Measurements from ENCODE around the gene GON4L.
"Not testable (repeated sequence)": the region's sequence is repeated elsewhere in the genome, so short reads cannot be mapped to it uniquely, and the experiment has no call there.

GON4L gene

GRCh38 chr1:155717041-155717440, 140.0 kb downstream of the GON4L start:
- FAIRE-seq (no peak), DNase-seq (ENCODE audit: insufficient read length, low spot score) (no peak)
- TF ChIP-seq POLR2A (IDR thresholded peaks at IDR 0.05; ENCODE audit: low read depth, low read length): no peak

DNA sequence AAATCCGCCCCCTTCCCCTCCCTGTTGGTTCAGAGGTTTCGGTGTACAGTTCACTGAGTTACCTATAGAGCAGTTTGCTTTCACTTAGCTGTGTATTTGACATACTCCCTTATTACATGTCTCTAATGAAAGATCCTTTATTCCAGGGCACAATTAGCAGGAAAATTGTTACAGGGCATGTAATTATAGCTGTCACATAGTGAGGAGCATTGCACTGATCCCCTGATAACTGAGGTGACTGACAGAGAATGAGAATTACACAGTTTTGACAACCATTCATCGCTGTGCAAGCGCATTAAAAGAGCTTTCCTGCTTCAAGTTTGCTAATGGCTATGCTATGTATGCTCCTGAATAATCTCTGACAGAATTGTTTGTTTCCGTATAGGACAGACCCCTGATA, 141.2 kb downstream of the GON4L start:
- TF ChIP-seq POLR2A (IDR thresholded peaks at IDR 0.05; ENCODE audit: low read depth, low read length): no peak
- FAIRE-seq (no peak), DNase-seq (ENCODE audit: insufficient read length, low spot score) (no peak)

DNA sequence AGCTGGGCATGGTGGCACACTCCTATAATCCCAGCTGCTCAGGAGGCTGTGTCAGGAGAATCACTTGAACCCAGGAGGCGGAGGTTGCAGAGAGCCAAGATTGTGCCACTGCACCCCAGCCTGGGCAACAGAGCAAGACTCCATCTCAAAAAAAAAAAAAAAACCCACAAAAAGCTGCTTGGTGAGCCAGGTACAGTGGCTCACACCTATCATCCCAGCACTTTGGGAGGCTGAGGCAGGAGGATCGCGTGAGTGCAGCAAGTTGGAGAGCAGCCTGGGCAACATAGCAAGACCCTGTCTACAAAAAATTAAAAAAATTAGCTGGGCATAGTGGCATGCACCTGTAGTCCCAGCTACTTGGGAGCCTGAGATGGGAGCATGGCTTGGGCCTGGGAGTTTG, 142.0 kb downstream of the GON4L start:
- not testable (repeated sequence) for FAIRE-seq; DNase-seq (ENCODE audit: insufficient read length, low spot score)

- no peak for FAIRE-seq
Measured at GRCh38 chr1:155713075-155713474, 143.9 kb downstream of the GON4L start.

DNA sequence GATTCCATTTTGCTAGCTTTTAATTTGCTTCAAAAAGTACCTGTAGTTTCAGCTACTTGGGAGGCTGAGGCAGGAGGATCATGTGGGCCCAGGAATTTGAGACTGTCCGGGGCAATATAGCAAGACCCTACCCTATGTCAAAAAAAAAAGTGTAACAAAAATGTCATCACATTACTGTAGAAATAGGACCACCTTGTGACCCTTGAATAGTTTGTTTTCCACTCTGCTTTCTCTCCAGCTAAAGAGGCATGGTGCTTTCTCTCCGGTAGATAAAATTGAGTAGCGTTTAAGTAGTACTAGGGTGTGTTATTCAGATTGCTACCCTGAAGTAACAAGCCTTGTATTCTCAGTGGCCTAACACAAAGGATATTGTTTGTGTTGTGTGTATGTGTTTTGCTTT, 144.4 kb downstream of the GON4L start:
- not testable (repeated sequence) for FAIRE-seq

More at GRCh38 chr1:155713075-155713474, 143.9 kb downstream of the GON4L start:
- TF ChIP-seq POLR2A (IDR thresholded peaks at IDR 0.05; ENCODE audit: low read depth, low read length): no peak
- no peak for DNase-seq (ENCODE audit: insufficient read length, low spot score)

GRCh38 chr1:155711457-155711856, 145.6 kb downstream of the GON4L start:
- not testable (repeated sequence) for FAIRE-seq

More for the DNA sequence above, 144.4 kb downstream of the GON4L start:
- DNase-seq (ENCODE audit: insufficient read length, low spot score): not testable (repeated sequence)

DNA sequence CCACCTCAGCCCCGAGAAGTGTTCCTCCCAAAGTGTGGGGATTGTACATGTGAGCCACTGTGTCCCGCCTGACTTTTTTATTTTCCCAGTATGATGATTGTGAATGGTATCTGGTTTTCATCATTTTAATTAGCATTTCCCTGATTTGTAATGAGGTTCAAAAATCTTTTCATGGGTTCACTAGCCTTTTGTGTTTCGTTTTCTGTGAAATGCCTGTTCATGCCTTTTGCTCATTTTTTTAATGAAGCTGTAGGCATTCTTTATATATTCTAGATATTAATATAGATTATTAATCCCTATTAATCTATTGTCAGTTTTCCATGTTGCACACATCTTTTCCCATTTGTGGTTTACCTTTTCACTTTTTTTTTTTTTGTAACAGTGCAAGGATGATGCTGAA, 147.6 kb downstream of the GON4L start:
- FAIRE-seq (no peak), DNase-seq (ENCODE audit: insufficient read length, low spot score) (no peak)
- TF ChIP-seq POLR2A (IDR thresholded peaks at IDR 0.05; ENCODE audit: low read depth, low read length): no peak

More at GRCh38 chr1:155711457-155711856, 145.6 kb downstream of the GON4L start:
- not testable (repeated sequence) for DNase-seq (ENCODE audit: insufficient read length, low spot score)

- no peak for TF ChIP-seq POLR2A (IDR thresholded peaks at IDR 0.05; ENCODE audit: low read depth, low read length)
- FAIRE-seq: no peak
- peak; percentile 42 for DNase-seq (ENCODE audit: insufficient read length, low spot score)
Measured at GRCh38 chr1:155706139-155706538, 150.9 kb downstream of the GON4L start.

GRCh38 chr1:155704414-155704813, 152.6 kb downstream of the GON4L start:
- not testable (repeated sequence) for DNase-seq (ENCODE audit: insufficient read length, low spot score); FAIRE-seq

DNA sequence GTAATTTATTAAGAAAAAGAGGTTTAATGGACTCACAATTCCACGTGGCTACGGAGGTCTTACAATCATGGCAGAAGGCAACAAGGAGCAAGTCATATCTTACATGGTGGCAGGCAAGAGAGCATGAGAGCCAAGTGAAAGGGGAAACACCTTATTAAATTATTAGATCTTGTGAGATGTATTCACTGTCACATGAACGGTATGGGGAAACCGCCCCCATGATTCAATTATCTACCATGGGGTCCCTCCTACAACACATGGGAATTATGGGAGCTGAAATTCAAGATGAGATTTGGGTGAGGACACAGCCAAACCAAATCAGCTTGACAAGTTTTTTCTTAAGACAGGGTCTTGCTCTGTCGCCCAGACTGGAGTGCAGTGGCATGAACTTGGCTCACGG, 153.8 kb downstream of the GON4L start:
- no peak for FAIRE-seq
- no peak for DNase-seq (ENCODE audit: insufficient read length, low spot score)
- TF ChIP-seq POLR2A (IDR thresholded peaks at IDR 0.05; ENCODE audit: low read depth, low read length): no peak

GRCh38 chr1:155701675-155702074, 155.3 kb downstream of the GON4L start:
- FAIRE-seq; DNase-seq (ENCODE audit: insufficient read length, low spot score): not testable (repeated sequence)

All from H54 (cell line).